ENCODE results near the gene NIPAL3.

The NIPAL3 gene

GRCh38 chr1:24415334-24415909 is at the start of gene NIPAL3:
Gene NIPAL3 (plus strand): TSS chr1:24415802. CDS start chr1:24419548, 3,746 bp downstream.
- TF ChIP-seq OSR1 (CRISPR knock-in tag; IDR thresholded peaks at IDR 0.05) (no peak), ZNF8 (CRISPR knock-in tag; IDR thresholded peaks at IDR 0.05) (no peak), TSHZ2 (CRISPR knock-in tag; IDR thresholded peaks at IDR 0.05) (no peak), ARNTL (CRISPR knock-in tag; IDR thresholded peaks at IDR 0.05; ENCODE audit: borderline replicate concordance, low read depth) (no peak), TOX (CRISPR knock-in tag; IDR thresholded peaks at IDR 0.05; ENCODE audit: borderline replicate concordance) (no peak), PPARA (CRISPR knock-in tag; IDR thresholded peaks at IDR 0.05; ENCODE audit: borderline replicate concordance) (no peak), BACH2 (CRISPR knock-in tag; IDR thresholded peaks at IDR 0.05; ENCODE audit: borderline replicate concordance) (no peak), CSRNP3 (CRISPR knock-in tag; IDR thresholded peaks at IDR 0.05) (no peak), ESRRG (CRISPR knock-in tag; IDR thresholded peaks at IDR 0.05) (no peak), SNAI2 (CRISPR knock-in tag; IDR thresholded peaks at IDR 0.05) (no peak), ZC3H10 (CRISPR knock-in tag; IDR thresholded peaks at IDR 0.05) (no peak), ZNF70 (CRISPR knock-in tag; IDR thresholded peaks at IDR 0.05) (no peak), ZNF565 (CRISPR knock-in tag; conservative IDR thresholded peaks at IDR 0.05; ENCODE audit: low read depth) (no peak), ZFP3 (CRISPR knock-in tag; IDR thresholded peaks at IDR 0.05) (no peak), ISL1 (CRISPR knock-in tag; IDR thresholded peaks at IDR 0.05) (no peak), CREB5 (CRISPR knock-in tag; IDR thresholded peaks at IDR 0.05; ENCODE audit: low read depth) (no peak)
- ATAC-seq = peak; percentile 91

- ATAC-seq = no peak
- TF ChIP-seq ARNTL (CRISPR knock-in tag; IDR thresholded peaks at IDR 0.05; ENCODE audit: borderline replicate concordance, low read depth) = no peak
- no peak for TF ChIP-seq CSDC2 (CRISPR knock-in tag; IDR thresholded peaks at IDR 0.05)
- TF ChIP-seq ZFP30 (CRISPR knock-in tag; IDR thresholded peaks at IDR 0.05) = no peak
- TF ChIP-seq CREB5 (CRISPR knock-in tag; IDR thresholded peaks at IDR 0.05; ENCODE audit: low read depth) = no peak
- TF ChIP-seq OSR1 (CRISPR knock-in tag; IDR thresholded peaks at IDR 0.05) = no peak
- TF ChIP-seq RARB (CRISPR knock-in tag; IDR thresholded peaks at IDR 0.05) = no peak
- no peak for TF ChIP-seq GLIS3 (CRISPR knock-in tag; IDR thresholded peaks at IDR 0.05)
- TF ChIP-seq ZNF565 (CRISPR knock-in tag; conservative IDR thresholded peaks at IDR 0.05; ENCODE audit: low read depth) = no peak
- TF ChIP-seq ISL1 (CRISPR knock-in tag; IDR thresholded peaks at IDR 0.05) = no peak
- TF ChIP-seq POU6F1 (CRISPR knock-in tag; IDR thresholded peaks at IDR 0.05; ENCODE audit: borderline replicate concordance, low read depth) = no peak
- TF ChIP-seq ZC3H10 (CRISPR knock-in tag; IDR thresholded peaks at IDR 0.05) = no peak
- no peak for TF ChIP-seq BACH2 (CRISPR knock-in tag; IDR thresholded peaks at IDR 0.05; ENCODE audit: borderline replicate concordance)
- no peak for TF ChIP-seq ZNF70 (CRISPR knock-in tag; IDR thresholded peaks at IDR 0.05)
- no peak for TF ChIP-seq PATZ1 (CRISPR knock-in tag; IDR thresholded peaks at IDR 0.05; ENCODE audit: borderline replicate concordance)
- TF ChIP-seq ZNF8 (CRISPR knock-in tag; IDR thresholded peaks at IDR 0.05) = no peak
- TF ChIP-seq ESRRG (CRISPR knock-in tag; IDR thresholded peaks at IDR 0.05) = no peak
Measured at GRCh38 chr1:24366707-24367106, 48.9 kb upstream of the NIPAL3 start.
